ENCODE results near the gene TWIST2.

Gene TWIST2

DNA sequence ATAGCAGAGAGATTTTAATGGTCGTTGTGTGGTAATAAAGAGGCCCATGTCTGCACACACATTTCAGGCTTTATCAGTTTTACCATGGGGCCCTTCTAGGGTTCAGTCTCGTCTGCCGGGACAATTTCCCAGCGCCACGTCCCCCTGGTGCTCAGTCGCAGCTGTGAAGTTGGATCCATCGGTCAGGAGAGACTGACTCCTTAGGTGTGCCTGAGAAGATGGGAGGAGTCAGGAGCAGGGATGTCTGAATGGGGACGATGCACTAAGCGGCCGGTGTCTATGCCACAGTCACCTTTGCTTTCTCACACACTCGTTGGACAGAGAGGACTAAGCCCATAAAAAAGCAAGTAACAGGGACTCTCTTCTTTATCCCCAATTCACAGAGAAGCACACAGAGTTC lies 71.4 kb downstream of the TWIST2 start:
- TF ChIP-seq, protein P1, sequence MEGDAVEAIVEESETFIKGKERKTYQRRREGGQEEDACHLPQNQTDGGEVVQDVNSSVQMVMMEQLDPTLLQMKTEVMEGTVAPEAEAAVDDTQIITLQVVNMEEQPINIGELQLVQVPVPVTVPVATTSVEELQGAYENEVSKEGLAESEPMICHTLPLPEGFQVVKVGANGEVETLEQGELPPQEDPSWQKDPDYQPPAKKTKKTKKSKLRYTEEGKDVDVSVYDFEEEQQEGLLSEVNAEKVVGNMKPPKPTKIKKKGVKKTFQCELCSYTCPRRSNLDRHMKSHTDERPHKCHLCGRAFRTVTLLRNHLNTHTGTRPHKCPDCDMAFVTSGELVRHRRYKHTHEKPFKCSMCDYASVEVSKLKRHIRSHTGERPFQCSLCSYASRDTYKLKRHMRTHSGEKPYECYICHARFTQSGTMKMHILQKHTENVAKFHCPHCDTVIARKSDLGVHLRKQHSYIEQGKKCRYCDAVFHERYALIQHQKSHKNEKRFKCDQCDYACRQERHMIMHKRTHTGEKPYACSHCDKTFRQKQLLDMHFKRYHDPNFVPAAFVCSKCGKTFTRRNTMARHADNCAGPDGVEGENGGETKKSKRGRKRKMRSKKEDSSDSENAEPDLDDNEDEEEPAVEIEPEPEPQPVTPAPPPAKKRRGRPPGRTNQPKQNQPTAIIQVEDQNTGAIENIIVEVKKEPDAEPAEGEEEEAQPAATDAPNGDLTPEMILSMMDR (IDR thresholded peaks at IDR 0.05; ENCODE audit: borderline replicate concordance, control extremely low read depth, extremely low read depth, insufficient read depth, missing control alignments): no peak
- in situ Hi-C loops (cut with MboI; ENCODE audit: low sequenced_read_pairs, unreplicated experiment): no loop called here
- no peak for DNase-seq (ENCODE audit: low spot score)

DNA sequence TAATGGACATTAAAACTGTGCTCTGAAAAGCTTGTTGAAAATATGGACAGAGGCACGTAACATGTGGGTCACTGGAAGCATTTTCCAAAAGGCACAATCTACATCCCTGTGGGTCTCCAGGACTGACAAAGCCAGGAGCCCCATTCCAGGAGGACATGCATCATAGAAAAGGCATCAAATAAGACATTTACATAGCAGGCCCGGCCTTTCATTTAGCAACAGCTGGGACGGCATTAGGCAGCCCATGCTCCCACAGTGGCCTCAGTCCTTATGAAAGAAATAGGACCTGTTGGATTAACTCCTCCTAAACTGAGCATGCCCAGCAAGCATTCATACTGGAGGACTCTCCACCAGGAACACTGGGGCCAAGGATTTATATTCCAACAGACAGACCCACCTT lies 72.2 kb downstream of the TWIST2 start:
- DNase-seq (ENCODE audit: low spot score): no peak
- TF ChIP-seq, protein P1 (IDR thresholded peaks at IDR 0.05; ENCODE audit: borderline replicate concordance, control extremely low read depth, extremely low read depth, insufficient read depth, missing control alignments): no peak
- in situ Hi-C loops (cut with MboI; ENCODE audit: low sequenced_read_pairs, unreplicated experiment): no loop called here

DNA sequence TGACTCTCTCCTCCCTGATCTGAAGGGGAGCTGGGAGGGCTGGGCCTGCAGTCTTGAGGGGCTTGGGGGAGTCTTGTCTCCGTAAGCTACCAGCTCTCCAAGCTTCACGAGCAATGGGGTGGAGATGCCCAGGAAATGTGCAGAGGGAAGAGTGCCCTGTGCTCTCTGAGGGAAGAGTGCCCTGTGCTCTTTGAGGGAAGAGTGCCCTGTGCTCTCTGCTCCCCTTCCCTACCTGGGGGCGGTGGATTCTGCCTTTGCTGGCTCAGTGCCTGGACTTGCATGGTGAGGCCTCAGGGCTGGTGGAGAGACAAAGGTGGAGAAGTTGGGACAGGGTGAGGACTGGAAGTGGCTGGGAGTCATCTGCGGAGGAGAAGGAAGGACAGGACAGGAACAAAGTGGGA lies 72.7 kb downstream of the TWIST2 start:
- in situ Hi-C loops (cut with MboI; ENCODE audit: low sequenced_read_pairs, unreplicated experiment): no loop called here
- TF ChIP-seq, protein P1 (IDR thresholded peaks at IDR 0.05; ENCODE audit: borderline replicate concordance, control extremely low read depth, extremely low read depth, insufficient read depth, missing control alignments): no peak
- DNase-seq (ENCODE audit: low spot score): no peak

DNA sequence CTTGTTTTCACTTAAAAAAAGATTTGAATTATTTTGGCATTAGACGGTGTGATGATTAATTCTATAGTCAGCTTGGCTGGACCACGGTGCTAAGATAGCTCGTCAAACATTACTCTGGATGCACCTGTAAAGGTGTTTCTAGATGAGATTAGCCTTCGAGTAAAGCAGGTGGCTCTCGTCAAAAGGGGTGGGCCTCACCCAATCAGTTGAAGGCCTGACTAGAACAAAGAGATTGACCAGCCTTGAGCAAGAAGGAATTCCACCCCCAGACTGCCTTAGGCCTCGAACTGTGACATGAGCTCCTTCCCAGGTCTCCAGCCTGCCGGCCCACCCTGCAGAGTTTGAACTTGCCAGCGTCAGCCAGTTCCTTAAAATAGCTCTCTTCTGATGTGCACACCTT lies 73.4 kb downstream of the TWIST2 start:
- in situ Hi-C loops (cut with MboI; ENCODE audit: low sequenced_read_pairs, unreplicated experiment): no loop called here
- TF ChIP-seq, protein P1 (IDR thresholded peaks at IDR 0.05; ENCODE audit: borderline replicate concordance, control extremely low read depth, extremely low read depth, insufficient read depth, missing control alignments): no peak
- no peak for DNase-seq (ENCODE audit: low spot score)

DNA sequence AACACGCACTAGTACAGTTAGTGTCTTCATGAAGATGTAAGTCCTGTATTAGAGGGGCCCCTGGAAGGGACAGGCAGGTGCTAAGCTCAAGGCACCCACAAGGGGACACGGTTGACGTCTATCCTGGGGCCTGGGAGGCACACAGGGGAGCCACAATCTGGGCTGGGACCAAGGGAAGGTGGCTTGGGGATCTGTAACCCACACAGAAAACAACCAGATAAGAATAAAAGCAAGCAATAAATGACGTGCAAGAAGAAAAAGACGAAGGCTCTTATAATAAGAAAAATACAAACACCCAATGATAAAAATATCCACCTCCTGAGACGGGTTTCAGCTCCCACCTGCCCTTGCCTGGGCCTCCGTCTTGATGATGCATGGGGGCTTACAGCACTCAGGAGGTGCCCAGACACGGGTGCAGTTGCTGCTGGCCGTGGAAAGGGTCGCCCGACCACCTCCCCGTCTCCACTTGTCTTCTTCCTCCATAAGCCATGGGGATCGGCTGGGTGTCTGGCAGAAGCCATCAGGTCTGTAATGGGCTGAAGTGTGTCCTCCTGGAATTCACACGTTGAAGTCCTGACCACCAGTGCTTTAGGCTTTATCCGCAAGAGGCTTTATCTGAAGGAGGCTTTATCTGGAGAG lies 73.9 kb downstream of the TWIST2 start:
- in situ Hi-C loops (cut with MboI; ENCODE audit: low sequenced_read_pairs, unreplicated experiment): no loop called here
- TF ChIP-seq, protein P1 (IDR thresholded peaks at IDR 0.05; ENCODE audit: borderline replicate concordance, control extremely low read depth, extremely low read depth, insufficient read depth, missing control alignments): no peak
- DNase-seq (ENCODE audit: low spot score): no peak

DNA sequence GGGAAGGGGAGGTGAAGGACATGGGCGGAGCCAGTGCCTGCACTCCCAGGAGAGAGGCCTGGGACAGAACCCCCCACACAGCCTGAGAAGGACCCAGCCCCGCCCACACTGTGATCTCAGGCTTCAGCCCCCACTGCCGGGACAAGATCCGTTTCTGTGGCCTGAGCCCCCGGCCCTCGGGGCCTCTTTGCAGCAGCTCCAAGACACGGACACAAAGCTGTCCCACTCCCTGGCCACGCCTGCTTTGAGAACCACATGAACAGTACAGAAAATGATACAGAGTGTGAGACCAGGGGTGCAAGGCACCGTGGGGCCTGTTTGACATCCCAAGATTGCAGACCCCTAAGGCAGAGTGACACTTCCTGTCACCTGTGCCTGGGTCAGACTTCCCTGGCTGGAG lies 74.5 kb downstream of the TWIST2 start:
- DNase-seq (ENCODE audit: low spot score): no peak
- TF ChIP-seq, protein P1 (IDR thresholded peaks at IDR 0.05; ENCODE audit: borderline replicate concordance, control extremely low read depth, extremely low read depth, insufficient read depth, missing control alignments): no peak
- in situ Hi-C loops (cut with MboI; ENCODE audit: low sequenced_read_pairs, unreplicated experiment): no loop called here

All from GM13976 (cell line).